Measurements from ENCODE around the gene CARD19. TPM values are rescaled to one million over a fixed set of nuclear protein-coding genes. Genes with fewer than 3 reads are reported as not detected.

Gene CARD19
- total and polyA plus RNA-seq, 9 of the 15 experiments (the other 6 are each of a cell fraction or from before 2014, with no cell fraction given) = 0.90 to 34.9 (median 14.6) TPM

DNA sequence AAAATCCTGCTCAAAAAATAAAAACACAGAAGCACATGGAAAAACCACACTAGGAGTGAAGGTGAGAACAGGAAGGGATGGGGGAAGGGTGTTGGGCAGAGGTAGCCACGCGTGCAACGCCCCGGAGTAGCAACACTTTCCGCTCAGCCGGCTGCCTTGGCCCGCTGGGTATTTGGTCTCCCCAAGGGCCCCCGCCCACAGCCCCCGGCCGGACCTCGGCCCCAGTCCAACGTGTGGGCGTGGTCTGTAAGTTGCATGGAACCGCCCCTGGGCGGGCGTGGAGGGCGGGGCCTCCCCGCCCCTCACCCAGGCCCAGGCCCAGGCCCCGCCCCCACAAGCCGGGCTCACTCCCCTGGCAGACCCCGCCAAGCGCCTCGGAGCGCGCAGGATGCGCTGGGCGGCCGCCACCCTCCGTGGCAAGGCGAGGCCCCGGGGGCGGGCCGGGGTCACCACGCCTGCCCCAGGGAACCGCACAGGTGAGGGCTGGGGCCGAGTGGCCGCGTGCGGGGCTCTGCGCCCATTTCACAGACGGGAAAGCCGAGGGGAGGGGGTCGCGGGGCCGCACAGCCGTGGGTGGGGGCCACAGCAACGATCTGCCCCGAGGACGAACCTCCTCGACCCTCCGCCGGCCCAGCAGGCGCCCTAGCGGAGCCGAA lies 37.5 kb upstream of the CARD19 start, which contains the start of gene SUSD3:
SUSD3 (plus strand) TSS at position 347 of the 656 bp plus-strand sequence; CDS start at position 389, 42 bp downstream.
- H3K79me2 ChIP-seq (ENCODE audit: control insufficient read depth, insufficient read depth, low read length) = peaks cover 28% of the 10 kb centered on the region
- FAIRE-seq = no peak
- H3K27ac ChIP-seq (ENCODE audit: extremely low read depth, low read depth, low read length) = peak within 1 kb of the TSS; percentile 73
- peak; percentile 61 for TF ChIP-seq POLR2A (conservative IDR thresholded peaks at IDR 0.05)
- no peak for TF ChIP-seq ZSCAN29 (IDR thresholded peaks at IDR 0.05)
- peak; percentile 45 for TF ChIP-seq CCNT2 (IDR thresholded peaks at IDR 0.05; ENCODE audit: borderline replicate concordance, extremely low read depth, insufficient read length, low read depth, low read length)
- TF ChIP-seq ZNF668 (CRISPR knock-in tag; IDR thresholded peaks at IDR 0.05) = no peak
- TF ChIP-seq FOXM1 (IDR thresholded peaks at IDR 0.05; ENCODE audit: low read depth) = no peak
- no peak for TF ChIP-seq FOXM1 (CRISPR knock-in tag; IDR thresholded peaks at IDR 0.05; ENCODE audit: low read depth)
- TF ChIP-seq, protein P1, sequence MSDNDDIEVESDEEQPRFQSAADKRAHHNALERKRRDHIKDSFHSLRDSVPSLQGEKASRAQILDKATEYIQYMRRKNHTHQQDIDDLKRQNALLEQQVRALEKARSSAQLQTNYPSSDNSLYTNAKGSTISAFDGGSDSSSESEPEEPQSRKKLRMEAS (CRISPR knock-in tag; IDR thresholded peaks at IDR 0.05) = peak; percentile 69
- TF ChIP-seq ZNF134 (CRISPR knock-in tag; conservative IDR thresholded peaks at IDR 0.05) = no peak
- TF ChIP-seq TAF1 (IDR thresholded peaks at IDR 0.05; ENCODE audit: control insufficient read depth, extremely low read depth, insufficient read depth, low read length, severe bottlenecking) = peak; percentile 22
- TF ChIP-seq NR1H2 (CRISPR knock-in tag; IDR thresholded peaks at IDR 0.05) = no peak
- peak; percentile 65 for TF ChIP-seq SP1 (CRISPR knock-in tag; IDR thresholded peaks at IDR 0.05)
- no peak for TF ChIP-seq ILK (tag; IDR thresholded peaks at IDR 0.05; ENCODE audit: borderline replicate concordance, low read depth)
- TF ChIP-seq SUPT5H (IDR thresholded peaks at IDR 0.05) = 0 out of 2 replicates have a peak, but pooled peaks have one; percentile 51
- no peak for TF ChIP-seq ZNF23 (CRISPR knock-in tag; IDR thresholded peaks at IDR 0.05)
- peak; percentile 35; the same call in 1 of the 2 replicates for TF ChIP-seq NFIC (IDR thresholded peaks at IDR 0.05)
- TF ChIP-seq KDM5B (IDR thresholded peaks at IDR 0.05; ENCODE audit: insufficient replicate concordance, low read depth, low read length) = no peak
- TF ChIP-seq RBM25 (IDR thresholded peaks at IDR 0.05; ENCODE audit: low read depth, low read length, severe bottlenecking) = peak; percentile 100
- TF ChIP-seq MTA3 (IDR thresholded peaks at IDR 0.05; ENCODE audit: borderline replicate concordance) = 0 out of 2 replicates have a peak, but pooled peaks have one; percentile 10
- TF ChIP-seq ZNF41 (CRISPR knock-in tag; conservative IDR thresholded peaks at IDR 0.05) = no peak
- no peak for TF ChIP-seq HCFC1 (IDR thresholded peaks at IDR 0.05; ENCODE audit: low read depth, low read length)
- no peak for TF ChIP-seq MEIS2 (IDR thresholded peaks at IDR 0.05; ENCODE audit: partially characterized antibody)
- peak; percentile 67 for TF ChIP-seq RBFOX2 (IDR thresholded peaks at IDR 0.05; ENCODE audit: low read depth, low read length)
- no peak for TF ChIP-seq NR4A1 (CRISPR knock-in tag; IDR thresholded peaks at IDR 0.05)
- no peak for TF ChIP-seq NR4A1 (tag; IDR thresholded peaks at IDR 0.05)
- TF ChIP-seq GTF2F1 (IDR thresholded peaks at IDR 0.05; ENCODE audit: low read depth, low read length) = no peak
- no peak for TF ChIP-seq ZNF717 (CRISPR knock-in tag; IDR thresholded peaks at IDR 0.05)
- peak; percentile 11 for TF ChIP-seq PHF20 (IDR thresholded peaks at IDR 0.05; ENCODE audit: partially characterized antibody)
- TF ChIP-seq ARID1B (IDR thresholded peaks at IDR 0.05) = no peak; the same call in 1 of the 2 replicates

More for the DNA sequence above, 37.5 kb upstream of the CARD19 start, which contains the start of gene SUSD3:
- H3K9me1 ChIP-seq (ENCODE audit: control insufficient read depth, insufficient read depth, low read length) = no peaks in the 10 kb centered on the region
- no peaks in the 10 kb centered on the region for H4K20me1 ChIP-seq (replicated peaks; ENCODE audit: control insufficient read depth, insufficient read depth, low read length)
- H3K4me3 ChIP-seq = peak within 1 kb of the TSS; percentile 56
- peak within 1 kb of the TSS; percentile 80 for H2AFZ ChIP-seq (ENCODE audit: low read depth, low read length)
- ChIA-PET CTCF (ENCODE audit: low intra/inter-chr PET ratio) (no interaction called here), POLR2A (interaction anchor here (1.0 to 1.2 kb wide), 2 partner anchors 13 to 30 kb away, joined by 3 read pairs; no protein-coding TSS in a partner anchor)
- H3K27me3 ChIP-seq (ENCODE audit: control insufficient read depth in 2 of 2, insufficient read depth in 2 of 2, low read length in 2 of 2) = peaks cover 0 to 5% of the 10 kb centered on the region in 2 experiments; a peak in 2 of 5 replicates
- DNase-seq (ENCODE audit: extremely low read depth in 1 of 4, low spot score in 3 of 4) (peak; percentile 86 to 98 (median 96)), ATAC-seq (peak; percentile 90)
- peak within 1 kb of the TSS; percentile 76 for H3K4me2 ChIP-seq (ENCODE audit: insufficient read depth, low read length)
- H3K9me3 ChIP-seq (replicated peaks; ENCODE audit: control insufficient read depth, insufficient read depth, low read depth, low read length) = no peaks in the 10 kb centered on the region
- BruUV-seq (replicated peaks) = no TSS peak
- peak within 1 kb of the TSS; percentile 64 to 94 for H3K9ac ChIP-seq (ENCODE audit: insufficient read depth in 1 of 2, low read depth in 2 of 2, low read length in 2 of 2)
- H3K4me1 ChIP-seq (replicated peaks in 1 of 2; ENCODE audit: control insufficient read depth in 2 of 2, insufficient read depth in 2 of 2, low read length in 2 of 2) = peaks cover 35 to 56% of the 10 kb centered on the region in 2 experiments
- H3K36me3 ChIP-seq (ENCODE audit: control insufficient read depth, insufficient read depth, low read length) = no peaks in the 10 kb centered on the region; the same call in 2 of the 3 replicates
- WGBS (ENCODE audit: insufficient coverage, low coverage, missing lambda C conversion rate) = 2% methylated on average over 17 of the region's 55 CpGs
- intact Hi-C loops (cut with micrococcal nuclease) (no loop called here), in situ Hi-C loops (cut with MboI) (no loop called here)

Data from K562 (cell line).